Stimulated activated CD4-positive, alpha-beta T cell treated with anti-CD3 and anti-CD28 coated beads, Interleukin-15, amount 100 ng/mL, for 48 hours (primary cell): Measurements from ENCODE around the gene RRAGD.

Experiments used
- DNase-seq, 2 donors: peaks; one replicate each; pipeline ENCODE4 v3.0.0-alpha.2; 2020; ENCODE audit warnings: low read depth in 2 of 2

The RRAGD gene

DNA sequence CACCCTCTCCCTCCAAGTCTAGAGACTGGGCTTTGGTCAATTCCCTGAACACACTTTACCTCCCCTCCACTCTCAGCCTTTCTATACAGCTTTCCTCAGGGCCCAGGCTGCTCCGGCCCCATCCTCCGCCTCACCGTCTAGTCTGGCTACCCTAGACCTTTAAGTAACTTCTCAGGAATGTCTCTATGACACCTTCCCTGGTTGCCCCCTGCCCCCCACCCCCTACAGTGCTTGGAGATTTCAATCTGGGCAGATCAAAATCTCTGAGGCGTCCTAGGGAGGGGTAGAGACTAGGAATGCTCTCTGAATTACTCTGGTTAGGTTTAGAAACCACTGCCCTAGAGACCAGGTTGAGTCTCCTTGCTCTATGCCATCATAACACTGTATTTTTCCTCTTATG, 65.6 kb downstream of the RRAGD start:
- DNase-seq, result no peak

DNA sequence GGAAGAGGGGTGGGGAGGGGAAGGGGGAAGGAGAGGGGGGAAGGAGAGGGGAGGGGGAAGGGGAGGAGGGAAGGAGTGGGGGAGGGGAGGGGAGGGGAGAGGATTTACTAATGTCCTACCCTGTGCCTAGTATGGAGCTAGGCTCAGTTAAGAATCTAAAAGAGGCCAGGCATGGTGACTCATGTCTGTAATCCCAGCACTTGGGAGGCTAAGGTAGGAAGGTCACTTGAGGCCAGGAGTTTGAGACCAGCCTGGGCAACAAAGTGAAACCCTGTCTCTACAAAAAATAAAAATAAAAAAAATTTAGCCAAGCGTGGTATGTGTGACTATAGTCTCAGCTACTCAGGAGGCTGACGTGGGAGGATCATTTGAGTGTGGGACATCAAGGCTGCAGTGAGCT, 72.5 kb downstream of the RRAGD start:
- DNase-seq, result no peak

DNA sequence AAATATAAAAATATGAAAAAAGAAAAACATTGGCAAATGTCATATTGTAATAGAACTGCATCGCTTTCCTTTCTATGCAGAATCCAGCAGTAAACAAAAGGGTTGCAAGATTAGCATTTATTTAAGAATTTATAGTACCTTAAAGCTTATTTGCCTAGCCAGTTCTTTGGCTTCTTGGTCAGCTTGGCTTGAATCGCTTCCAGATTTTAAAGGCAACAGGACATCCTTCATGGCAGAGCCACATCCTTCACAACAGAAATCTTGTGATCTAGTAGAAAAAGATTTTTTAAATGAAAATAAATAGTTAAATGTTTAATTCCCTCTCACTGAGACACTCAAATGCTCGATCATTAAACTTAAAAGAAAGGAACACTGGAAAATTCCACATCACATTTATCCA, 76.9 kb downstream of the RRAGD start:
- DNase-seq, result no peak

DNA sequence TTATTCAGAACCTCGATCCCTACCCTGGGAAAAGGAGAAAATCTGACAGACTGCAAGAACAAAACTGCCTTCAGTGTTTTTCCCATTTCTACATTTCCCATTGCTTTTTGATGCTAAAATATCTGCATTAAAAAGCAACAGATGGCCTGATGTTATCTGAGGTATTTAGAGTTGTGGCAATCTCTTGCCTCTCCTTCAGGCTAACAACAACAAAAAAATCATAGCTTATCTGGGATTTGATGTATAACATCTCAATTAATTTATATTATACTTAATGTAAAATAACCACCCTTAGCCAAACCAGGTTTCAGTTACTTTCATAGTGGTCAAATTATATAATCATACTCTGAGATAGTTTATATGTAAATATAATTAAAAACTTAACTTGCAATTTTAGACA, 81.2 kb downstream of the RRAGD start:
- DNase-seq, result no peak

DNA sequence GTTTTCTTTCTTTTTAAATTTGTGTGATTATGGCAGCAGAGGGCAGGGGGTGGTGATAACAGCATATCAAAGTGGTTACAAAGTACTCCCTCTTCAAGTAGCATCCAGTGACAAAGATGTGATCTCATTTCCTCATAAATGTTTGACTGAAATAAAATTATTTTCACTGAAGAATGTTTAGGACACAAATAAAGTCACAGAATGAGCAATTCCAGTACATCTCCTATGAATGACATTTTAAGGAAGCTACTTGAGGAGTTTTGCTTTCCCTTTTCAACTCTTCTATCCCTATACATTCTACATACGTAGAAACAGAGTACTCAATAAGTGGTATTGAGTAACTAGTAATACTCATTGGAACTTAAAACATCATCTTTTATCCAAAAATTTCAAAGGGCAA, 83.1 kb downstream of the RRAGD start:
- no peak for DNase-seq

DNA sequence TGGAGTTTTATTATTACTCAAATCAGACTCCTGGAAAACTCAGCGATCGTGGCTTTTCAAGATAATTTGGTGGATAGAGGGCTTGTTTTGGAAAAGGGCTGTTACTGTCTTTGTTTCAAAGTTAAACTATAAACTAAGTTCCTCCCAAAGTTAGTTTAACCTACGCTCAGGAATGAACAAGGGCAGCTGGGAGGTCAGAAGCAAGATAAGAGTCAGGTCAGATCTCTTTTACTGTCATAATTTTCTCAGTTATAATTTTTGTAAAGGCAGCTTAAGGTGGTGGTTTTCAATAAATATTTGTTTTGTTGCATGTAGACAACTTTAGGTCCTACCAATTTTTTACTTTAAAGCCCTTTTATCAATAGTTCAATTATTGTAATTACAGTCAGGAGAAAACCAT, 87.8 kb downstream of the RRAGD start:
- no peak for DNase-seq

DNA sequence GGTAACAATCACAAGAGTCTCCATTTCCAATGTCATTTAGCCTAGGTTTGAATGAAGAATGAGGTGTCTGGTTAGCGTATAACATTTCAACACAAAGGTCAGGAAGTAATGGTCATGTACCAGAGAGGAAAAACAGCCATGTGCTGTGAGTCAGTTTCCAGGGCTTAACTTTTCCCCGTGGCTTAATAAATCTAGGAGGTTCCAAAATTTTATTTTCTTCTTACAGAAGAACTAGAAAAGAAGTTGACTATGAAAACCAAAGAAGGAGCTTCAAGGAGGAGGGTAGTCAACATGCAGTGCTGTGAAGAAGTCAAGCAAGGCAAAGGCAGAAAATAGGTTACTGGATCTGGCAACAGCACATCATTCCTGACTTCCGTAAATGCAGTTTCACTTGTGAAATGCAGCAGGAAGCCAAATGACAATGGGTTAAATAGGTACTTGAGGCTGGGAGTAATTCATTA, 88.5 kb downstream of the RRAGD start:
- no peak for DNase-seq

DNA sequence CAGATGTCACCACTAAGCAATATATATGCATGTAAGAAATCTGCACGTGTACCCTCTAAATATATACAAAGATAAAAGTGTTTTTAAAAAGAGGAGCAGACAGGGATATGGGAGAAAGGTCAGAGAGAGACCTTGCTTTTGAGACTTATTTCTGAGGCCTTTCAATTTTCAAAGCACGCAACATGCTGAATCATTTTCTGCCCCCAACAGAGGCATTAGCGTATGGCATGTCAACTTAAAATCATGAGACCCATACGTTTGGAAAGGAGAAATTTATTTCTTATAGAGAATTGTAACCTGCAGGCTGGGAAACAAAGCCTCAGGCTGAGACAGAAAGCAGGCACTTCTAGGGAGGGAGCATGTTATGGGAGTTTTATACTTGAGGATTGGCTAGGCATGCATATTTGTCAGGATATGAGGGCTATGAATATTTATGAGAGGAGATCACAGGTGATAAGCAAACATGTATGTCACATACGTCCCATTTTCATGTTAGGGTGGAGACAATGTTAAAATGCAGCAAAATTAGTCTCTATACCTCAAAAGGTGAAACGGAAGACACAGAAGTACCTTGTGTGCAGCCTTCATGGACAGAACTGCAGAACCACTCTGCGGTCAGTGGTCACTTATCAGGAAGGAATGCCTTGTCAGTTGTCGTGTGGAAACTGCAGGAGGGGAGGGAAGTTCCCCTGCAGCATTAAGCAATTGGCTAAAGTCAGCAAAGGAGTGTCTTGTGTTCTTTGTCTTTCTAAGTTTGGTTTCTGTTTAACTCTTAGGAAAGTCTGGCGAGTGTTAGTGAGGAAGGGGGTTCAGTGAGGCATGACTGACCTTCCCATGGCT, 90.7 kb downstream of the RRAGD start:
- DNase-seq, result no peak

DNA sequence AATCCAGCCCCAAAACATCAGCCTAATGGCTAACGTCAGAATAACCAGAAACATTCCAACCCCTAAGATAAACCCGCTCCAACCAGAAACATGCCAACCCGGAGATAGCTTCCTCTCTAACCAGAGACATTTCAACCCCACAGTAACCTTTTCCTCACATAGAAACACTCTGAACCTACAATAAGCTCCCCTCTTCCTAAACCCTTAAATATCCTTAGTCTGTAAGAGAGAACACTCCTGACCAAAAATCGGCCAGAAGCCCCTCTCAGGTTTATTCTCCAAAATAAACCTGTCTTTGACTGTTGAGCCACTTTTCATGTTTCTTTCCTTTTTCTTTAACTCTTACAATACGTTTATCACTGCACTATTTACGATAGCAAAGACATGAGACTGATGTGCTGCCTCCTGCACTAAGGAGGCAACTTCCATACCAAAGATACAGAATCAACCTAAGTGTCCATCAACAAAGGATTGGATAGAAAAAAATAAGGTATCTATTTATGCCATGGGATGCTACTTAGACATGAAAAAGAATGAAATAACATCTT, 92.0 kb downstream of the RRAGD start:
- DNase-seq, result no peak

DNA sequence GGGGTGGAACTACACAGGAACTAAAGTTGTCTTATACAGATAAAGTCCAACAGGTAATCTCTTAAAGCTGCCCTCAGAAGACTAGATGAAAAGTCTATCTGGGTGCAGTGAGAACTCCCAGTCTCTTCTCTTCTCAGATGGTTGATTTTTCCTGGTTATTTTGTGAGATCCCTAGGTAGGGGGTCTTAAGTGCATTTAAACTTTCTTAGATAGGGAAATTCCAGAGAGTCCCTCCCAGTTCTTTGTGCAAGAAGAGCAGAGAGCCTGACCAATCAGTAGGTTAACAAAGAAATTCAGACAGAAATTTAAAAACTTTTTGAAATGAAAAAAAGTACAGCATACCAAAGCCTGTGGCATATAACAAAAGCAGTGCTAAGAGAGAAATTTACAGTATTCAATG, 95.0 kb downstream of the RRAGD start:
- DNase-seq, result no peak

DNA sequence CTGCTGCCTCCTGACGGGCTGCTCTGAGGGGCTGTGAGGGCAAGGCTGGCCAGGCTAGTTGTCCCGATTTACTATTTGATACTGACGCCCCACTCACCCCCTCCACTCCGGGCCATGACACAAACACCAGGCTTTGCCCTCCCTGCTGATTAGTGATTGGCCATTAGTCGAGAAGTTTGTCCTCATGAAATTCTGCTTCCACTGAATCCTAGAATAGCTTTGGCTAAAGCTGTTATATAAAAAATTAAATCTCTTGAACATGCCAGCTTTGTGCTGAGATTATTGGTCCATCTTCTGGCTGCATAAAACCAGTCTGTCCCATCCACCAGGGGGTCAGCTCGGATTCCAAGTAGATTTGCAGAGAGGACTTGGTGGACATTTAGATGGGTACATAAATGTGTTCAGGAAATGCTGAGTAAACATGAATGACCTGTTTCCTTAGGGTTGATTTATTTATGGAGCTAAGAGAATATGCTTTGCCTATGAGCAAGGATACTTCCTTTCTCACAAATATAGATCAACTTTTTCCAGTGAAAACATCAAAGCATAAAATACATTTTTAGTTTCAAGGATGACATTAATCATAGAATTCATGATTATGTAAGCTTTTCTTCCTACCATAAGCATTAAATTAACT, 96.7 kb downstream of the RRAGD start, which contains the start of gene GABRR2:
Gene GABRR2, minus strand, starts transcription at position 51 of the 637 bp plus-strand sequence. CDS start 134 bp downstream, outside the sequence.
- DNase-seq, result no peak

DNA sequence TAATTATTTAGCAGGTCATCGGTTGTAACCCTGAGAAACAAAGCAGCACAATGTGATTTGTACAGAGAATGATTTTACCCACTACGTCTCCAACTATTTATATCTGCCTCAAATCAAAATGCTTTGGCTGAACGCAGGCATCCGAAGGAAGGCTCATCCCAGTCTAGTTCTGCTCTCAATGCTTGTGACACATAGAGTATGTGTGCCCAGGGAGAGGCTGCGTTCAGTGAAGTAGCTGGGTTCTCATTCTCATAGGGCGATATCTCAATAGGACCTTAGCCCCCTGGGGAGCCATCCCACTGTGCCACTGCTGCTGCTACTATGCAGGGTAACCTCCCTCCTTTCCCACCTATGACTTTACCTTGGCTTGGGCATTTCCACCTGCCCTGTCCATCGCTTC, 97.4 kb downstream of the RRAGD start:
- DNase-seq, result no peak
